ENCODE results near the gene PDE6C.

DNA sequence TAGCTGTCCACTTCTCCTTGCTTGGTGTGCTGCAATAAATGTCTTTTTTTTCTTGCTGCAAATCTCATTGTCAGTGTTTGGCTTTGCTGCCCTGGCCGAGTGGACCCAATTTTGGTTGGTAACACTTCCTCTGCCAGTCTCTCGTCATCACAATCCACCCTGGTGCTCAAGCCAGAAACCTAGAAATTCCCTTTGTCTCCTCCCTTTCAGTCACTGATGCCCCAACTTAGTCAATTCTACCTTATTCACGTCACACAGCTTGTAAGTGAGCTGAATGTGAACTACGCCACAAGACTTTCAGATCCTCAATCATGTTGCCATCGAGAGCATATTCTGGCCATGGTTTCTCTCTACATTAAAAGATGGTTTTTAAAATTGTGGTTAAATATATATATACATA is 103.0 kb downstream of the PDE6C start:
- TF ChIP-seq POLR2A (IDR thresholded peaks at IDR 0.05) = no peak
- TF ChIP-seq, protein P1, sequence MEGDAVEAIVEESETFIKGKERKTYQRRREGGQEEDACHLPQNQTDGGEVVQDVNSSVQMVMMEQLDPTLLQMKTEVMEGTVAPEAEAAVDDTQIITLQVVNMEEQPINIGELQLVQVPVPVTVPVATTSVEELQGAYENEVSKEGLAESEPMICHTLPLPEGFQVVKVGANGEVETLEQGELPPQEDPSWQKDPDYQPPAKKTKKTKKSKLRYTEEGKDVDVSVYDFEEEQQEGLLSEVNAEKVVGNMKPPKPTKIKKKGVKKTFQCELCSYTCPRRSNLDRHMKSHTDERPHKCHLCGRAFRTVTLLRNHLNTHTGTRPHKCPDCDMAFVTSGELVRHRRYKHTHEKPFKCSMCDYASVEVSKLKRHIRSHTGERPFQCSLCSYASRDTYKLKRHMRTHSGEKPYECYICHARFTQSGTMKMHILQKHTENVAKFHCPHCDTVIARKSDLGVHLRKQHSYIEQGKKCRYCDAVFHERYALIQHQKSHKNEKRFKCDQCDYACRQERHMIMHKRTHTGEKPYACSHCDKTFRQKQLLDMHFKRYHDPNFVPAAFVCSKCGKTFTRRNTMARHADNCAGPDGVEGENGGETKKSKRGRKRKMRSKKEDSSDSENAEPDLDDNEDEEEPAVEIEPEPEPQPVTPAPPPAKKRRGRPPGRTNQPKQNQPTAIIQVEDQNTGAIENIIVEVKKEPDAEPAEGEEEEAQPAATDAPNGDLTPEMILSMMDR (IDR thresholded peaks at IDR 0.05) = no peak

All from body of pancreas (tissue), 4 donors.